Panc1 (cell line): ENCODE results near the gene PSMB11. TPM values are rescaled to one million over a fixed set of nuclear protein-coding genes. Genes with fewer than 3 reads are reported as not detected.

ENCODE experiments used
- ATAC-seq: fragments of 200-7000 bp; cut with Tn5 transposase; 2 replicates; pipeline ENCODE4 v1.9.1; 2020; ENCODE audit warnings: mild to moderate bottlenecking, moderate library complexity
- BruUV-seq: library from RNA; stranded (reverse); fragments of 400-500 nt; replicated peaks from 2 replicates; lab custom pipeline; 2021; lab: Mats Ljungman, UMichigan
- CTCF ChIA-PET: fragments of 300-600 bp; sonication (Branson Sonifier 250); formaldehyde crosslinking; loops from one replicate; lab custom pipeline; 2022; ENCODE audit warnings: antibody characterized with exemption; lab: Charles Lee
- POLR2A ChIA-PET: fragments of 300-600 bp; sonication (Branson Sonifier 250); formaldehyde crosslinking; loops from one replicate; lab custom pipeline; 2022; ENCODE audit warnings: antibody characterized with exemption; lab: Charles Lee
- DNase-seq: peaks from one replicate; pipeline ENCODE4 v3.0.0-alpha.2; 2010; ENCODE audit warnings: low read depth, low spot score
- H3K27ac ChIP-seq: 2 replicates; pipeline ENCODE4 v1.5.1; 2011; ENCODE audit warnings: mild to moderate bottlenecking, low read length, inconsistent platforms
- H3K27me3 ChIP-seq: fragments of 200-500 bp; sonication (Bioruptor generic); 2 replicates; pipeline ENCODE4 v1.6.0; 2014; ENCODE audit warnings: low read length, inconsistent platforms; ENCODE audit not compliant: control insufficient read depth, insufficient read depth
- H3K36me3 ChIP-seq: fragments of 200-500 bp; sonication (Bioruptor generic); 2 replicates; pipeline ENCODE4 v1.5.1; 2014; ENCODE audit warnings: inconsistent platforms, mild to moderate bottlenecking, low read length, moderate library complexity; ENCODE audit not compliant: control insufficient read depth, insufficient read depth
- H3K4me1 ChIP-seq: 2 replicates; pipeline ENCODE4 v1.5.1; 2011; ENCODE audit warnings: inconsistent platforms, mild to moderate bottlenecking, low read length, moderate library complexity; ENCODE audit not compliant: control insufficient read depth, insufficient read depth
- H3K4me3 ChIP-seq, 2 experiments: 2 replicates each; pipeline ENCODE4 v1.5.1; 2011 to 2012; ENCODE audit warnings: low read depth in 2 of 2, low read length in 2 of 2, mild to moderate bottlenecking in 2 of 2, inconsistent platforms in 1 of 2, moderate library complexity in 1 of 2
- H3K9me3 ChIP-seq: fragments of 200-500 bp; sonication (Bioruptor generic); 2 replicates; pipeline ENCODE4 v1.5.1; 2014; ENCODE audit warnings: low read depth, mild to moderate bottlenecking, inconsistent platforms, low read length, moderate library complexity; ENCODE audit not compliant: control insufficient read depth, insufficient read depth
- POLR2AphosphoS5 ChIP-seq: IDR thresholded peaks from 2 replicates; pipeline ENCODE4 v1.6.1; 2012; ENCODE audit warnings: mild to moderate bottlenecking, low read depth, low read length, moderate library complexity
- REST ChIP-seq, 2 experiments: IDR thresholded peaks; 2 replicates each; pipeline ENCODE4 v1.6.1; 2011 to 2012; ENCODE audit warnings: low read depth in 2 of 2, control low read depth in 1 of 2, low read length in 1 of 2, mild to moderate bottlenecking in 1 of 2, moderate library complexity in 1 of 2; ENCODE audit not compliant: insufficient read depth in 1 of 2
- SIN3A ChIP-seq: IDR thresholded peaks from 2 replicates; pipeline ENCODE4 v1.6.1; 2012; ENCODE audit warnings: low read depth, mild to moderate bottlenecking, low read length, moderate library complexity, borderline replicate concordance; ENCODE audit not compliant: insufficient read depth
- TCF7L2 ChIP-seq: IDR thresholded peaks from 2 replicates; pipeline ENCODE4 v1.6.1; 2011; ENCODE audit warnings: mild to moderate bottlenecking, low read depth, low read length, inconsistent platforms
- in situ Hi-C: cut with HindIII; loops from 2 replicates; pipeline ENCODE4 v1.10.0; 2016; ENCODE audit warnings: low sequenced_read_pairs, low pct_unique_long_range_greater_than_20kb
- intact Hi-C: fragments of 100-400 bp; cut with micrococcal nuclease; formaldehyde crosslinking; loops from one replicate; pipeline ENCODE4 v1.10.0; 2022; ENCODE audit not compliant: unreplicated experiment
- total RNA-seq: library from RNA; stranded (reverse); gene quantifications from one replicate; pipeline ENCODE4 v1.2.1, GENCODE V29; 2021; ENCODE audit not compliant: unreplicated experiment
- TF ChIP-seq, protein P1 (sequence below): fragments of 450-650 bp; IDR thresholded peaks from 2 replicates; pipeline ENCODE4 v1.5.1; 2017; ENCODE audit warnings: mild to moderate bottlenecking

PSMB11 gene
- total RNA-seq, 1 experiment from 2014 or later, result not detected

- H3K27ac ChIP-seq, result no peak overlapping the region
- H3K4me1 ChIP-seq, result peaks cover 17% of the 10 kb centered on the region
- in situ Hi-C loops (no loop called here), intact Hi-C loops (no loop called here)
- POLR2A ChIA-PET, result no interaction called here
- no peak for DNase-seq
- no peaks in the 10 kb centered on the region for H3K27me3 ChIP-seq
- H3K36me3 ChIP-seq, result peaks cover 44% of the 10 kb centered on the region
- H3K9me3 ChIP-seq, result no peaks in the 10 kb centered on the region
- BruUV-seq, result no TSS peak
- TF ChIP-seq POLR2AphosphoS5, result no peak
- TF ChIP-seq, protein P1, sequence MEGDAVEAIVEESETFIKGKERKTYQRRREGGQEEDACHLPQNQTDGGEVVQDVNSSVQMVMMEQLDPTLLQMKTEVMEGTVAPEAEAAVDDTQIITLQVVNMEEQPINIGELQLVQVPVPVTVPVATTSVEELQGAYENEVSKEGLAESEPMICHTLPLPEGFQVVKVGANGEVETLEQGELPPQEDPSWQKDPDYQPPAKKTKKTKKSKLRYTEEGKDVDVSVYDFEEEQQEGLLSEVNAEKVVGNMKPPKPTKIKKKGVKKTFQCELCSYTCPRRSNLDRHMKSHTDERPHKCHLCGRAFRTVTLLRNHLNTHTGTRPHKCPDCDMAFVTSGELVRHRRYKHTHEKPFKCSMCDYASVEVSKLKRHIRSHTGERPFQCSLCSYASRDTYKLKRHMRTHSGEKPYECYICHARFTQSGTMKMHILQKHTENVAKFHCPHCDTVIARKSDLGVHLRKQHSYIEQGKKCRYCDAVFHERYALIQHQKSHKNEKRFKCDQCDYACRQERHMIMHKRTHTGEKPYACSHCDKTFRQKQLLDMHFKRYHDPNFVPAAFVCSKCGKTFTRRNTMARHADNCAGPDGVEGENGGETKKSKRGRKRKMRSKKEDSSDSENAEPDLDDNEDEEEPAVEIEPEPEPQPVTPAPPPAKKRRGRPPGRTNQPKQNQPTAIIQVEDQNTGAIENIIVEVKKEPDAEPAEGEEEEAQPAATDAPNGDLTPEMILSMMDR, result peak; percentile 71
- ATAC-seq, result no peak
- H3K4me3 ChIP-seq, result no peak overlapping the region
- CTCF ChIA-PET, result interaction anchor here (0.5 to 2.6 kb wide), 5 partner anchors 8 to 432 kb away, joined by 3 to 10 read pairs (median 4); partner anchors contain the start of genes ACIN1 and C14orf119
Measured at GRCh38 chr14:23076785-23077408, 34.9 kb downstream of the PSMB11 start.

- ChIA-PET CTCF (interaction anchor here (0.6 to 2.6 kb wide), 3 partner anchors 9 to 137 kb away, joined by 3 to 10 read pairs (median 4); partner anchors contain the start of genes ACIN1 and C14orf119), POLR2A (no interaction called here)
- DNase-seq, result no peak
- peak overlapping the region; percentile 49 for H3K27ac ChIP-seq
- H3K9me3 ChIP-seq, result no peaks in the 10 kb centered on the region
- no TSS peak for BruUV-seq
- H3K4me1 ChIP-seq, result peaks cover 13% of the 10 kb centered on the region
- no peak overlapping the region for H3K4me3 ChIP-seq
- TF ChIP-seq, protein P1, result no peak
- no peak for TF ChIP-seq SIN3A
- no peak for TF ChIP-seq TCF7L2
- no peak for TF ChIP-seq REST (IDR thresholded peaks at IDR 0.05; ENCODE audit: insufficient read depth in 1 of 2, low read depth in 2 of 2, low read length in 1 of 2)
- no peak for TF ChIP-seq POLR2AphosphoS5
- 0 out of 2 replicates have a peak, but pooled peaks have one; percentile 29 for ATAC-seq
- intact Hi-C loops, result no loop called here
- in situ Hi-C loops, result no loop called here
- H3K27me3 ChIP-seq, result no peaks in the 10 kb centered on the region
- H3K36me3 ChIP-seq, result peaks cover 45% of the 10 kb centered on the region
Measured at GRCh38 chr14:23077962-23078361, 36.0 kb downstream of the PSMB11 start.
